H1 (cell line): ENCODE measurements around the gene CAPN7.

Experiments
- CREB1 ChIP-seq: IDR thresholded peaks from 2 replicates; pipeline ENCODE4 v1.6.1; 2012; ENCODE audit warnings: inconsistent platforms
- EZH2 ChIP-seq: fragments of 200-600 bp; sonication (generic); IDR thresholded peaks from 2 replicates; pipeline ENCODE4 v1.7.1; 2012; ENCODE audit warnings: low read depth, mild to moderate bottlenecking, moderate library complexity, low read length, inconsistent platforms; ENCODE audit not compliant: severe bottlenecking
- JUN ChIP-seq: IDR thresholded peaks from 2 replicates; pipeline ENCODE4 v1.6.1; 2011; ENCODE audit warnings: low read depth, mild to moderate bottlenecking, improper control_type of control experiment, low read length
- KDM1A ChIP-seq: fragments of 200-600, 300-600 bp; sonication (generic); IDR thresholded peaks from 2 replicates; pipeline ENCODE4 v1.7.1; 2016; ENCODE audit warnings: mild to moderate bottlenecking, low read length, borderline replicate concordance
- MAX ChIP-seq: IDR thresholded peaks from 2 replicates; pipeline ENCODE4 v1.6.1; 2012; ENCODE audit warnings: inconsistent platforms
- POLR2A ChIP-seq, 2 experiments: IDR thresholded peaks; 1 replicate in 1 of 2; 2 replicates in 1 of 2; pipeline ENCODE4 v1.6.1; 2011; ENCODE audit warnings: low read depth in 2 of 2, low read length in 2 of 2, mild to moderate bottlenecking in 2 of 2; ENCODE audit errors: control extremely low read depth in 1 of 2
- POLR2AphosphoS5 ChIP-seq: IDR thresholded peaks from 2 replicates; pipeline ENCODE4 v1.6.1; 2011; ENCODE audit warnings: low read depth, low read length
- RFX5 ChIP-seq: IDR thresholded peaks from 2 replicates; pipeline ENCODE4 v1.6.1; 2011; ENCODE audit warnings: low read depth, low read length, improper control_type of control experiment, borderline replicate concordance
- RNF2 ChIP-seq: fragments of 200-900, 300-1000 bp; sonication (generic); IDR thresholded peaks from 2 replicates; pipeline ENCODE4 v1.7.1; 2016; ENCODE audit warnings: borderline replicate concordance, low read depth, mild to moderate bottlenecking, antibody characterized with exemption, low read length; ENCODE audit not compliant: poor library complexity, severe bottlenecking; ENCODE audit errors: missing control alignments
- RXRA ChIP-seq: IDR thresholded peaks from 2 replicates; pipeline ENCODE4 v1.6.1; 2011; ENCODE audit warnings: low read depth, mild to moderate bottlenecking, low read length, moderate library complexity; ENCODE audit not compliant: insufficient read depth
- SRF ChIP-seq: IDR thresholded peaks from 2 replicates; pipeline ENCODE4 v1.6.1; 2011; ENCODE audit warnings: mild to moderate bottlenecking, low read depth, low read length, moderate library complexity
- TEAD4 ChIP-seq: IDR thresholded peaks from 2 replicates; pipeline ENCODE4 v1.6.1; 2012; ENCODE audit warnings: low read depth, low read length, inconsistent platforms, mixed read lengths
- YY1 ChIP-seq: IDR thresholded peaks from 2 replicates; pipeline ENCODE4 v1.6.1; 2011; ENCODE audit warnings: low read depth, mild to moderate bottlenecking, low read length
- TF ChIP-seq, protein P1 (sequence below), 3 experiments: IDR thresholded peaks; 1 replicate in 2 of 3; 2 replicates in 1 of 3; pipeline versions ENCODE4 v1.5.1 to v1.6.1; 2011; ENCODE audit warnings: low read length in 3 of 3, mild to moderate bottlenecking in 3 of 3, inconsistent platforms in 2 of 3, low read depth in 1 of 3, moderate library complexity in 1 of 3; ENCODE audit not compliant: insufficient read depth in 1 of 3; ENCODE audit errors: control extremely low read depth in 1 of 3

DNA sequence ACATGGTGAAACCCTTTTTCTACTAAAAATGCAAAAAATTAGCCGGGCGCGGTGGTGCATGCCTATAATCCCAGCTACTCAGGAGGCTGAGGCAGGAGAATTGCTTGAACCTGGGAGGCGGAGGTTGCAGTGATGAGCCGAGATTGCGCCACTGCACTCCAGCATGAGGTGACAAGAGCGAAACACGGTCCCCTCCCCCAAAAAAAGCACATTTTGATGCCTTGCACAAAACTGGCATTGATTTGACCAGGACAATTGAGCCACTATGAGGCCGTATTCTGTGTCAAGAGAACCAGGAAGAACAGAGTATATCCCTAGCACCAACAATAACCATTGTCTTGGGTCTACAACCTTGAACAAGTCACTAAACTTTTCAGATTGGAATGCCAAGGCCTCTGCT, 75.8 kb downstream of the CAPN7 start:
- TF ChIP-seq EZH2 (no peak), RXRA (no peak), TEAD4 (no peak), JUN (no peak), KDM1A (no peak), POLR2AphosphoS5 (no peak), RFX5 (no peak), YY1 (no peak), MAX (no peak), POLR2A (IDR thresholded peaks at IDR 0.05; ENCODE audit: control extremely low read depth in 1 of 2, low read depth in 2 of 2, low read length in 2 of 2) (no peak), RNF2 (no peak), CREB1 (no peak), SRF (no peak)
- TF ChIP-seq, protein P1, sequence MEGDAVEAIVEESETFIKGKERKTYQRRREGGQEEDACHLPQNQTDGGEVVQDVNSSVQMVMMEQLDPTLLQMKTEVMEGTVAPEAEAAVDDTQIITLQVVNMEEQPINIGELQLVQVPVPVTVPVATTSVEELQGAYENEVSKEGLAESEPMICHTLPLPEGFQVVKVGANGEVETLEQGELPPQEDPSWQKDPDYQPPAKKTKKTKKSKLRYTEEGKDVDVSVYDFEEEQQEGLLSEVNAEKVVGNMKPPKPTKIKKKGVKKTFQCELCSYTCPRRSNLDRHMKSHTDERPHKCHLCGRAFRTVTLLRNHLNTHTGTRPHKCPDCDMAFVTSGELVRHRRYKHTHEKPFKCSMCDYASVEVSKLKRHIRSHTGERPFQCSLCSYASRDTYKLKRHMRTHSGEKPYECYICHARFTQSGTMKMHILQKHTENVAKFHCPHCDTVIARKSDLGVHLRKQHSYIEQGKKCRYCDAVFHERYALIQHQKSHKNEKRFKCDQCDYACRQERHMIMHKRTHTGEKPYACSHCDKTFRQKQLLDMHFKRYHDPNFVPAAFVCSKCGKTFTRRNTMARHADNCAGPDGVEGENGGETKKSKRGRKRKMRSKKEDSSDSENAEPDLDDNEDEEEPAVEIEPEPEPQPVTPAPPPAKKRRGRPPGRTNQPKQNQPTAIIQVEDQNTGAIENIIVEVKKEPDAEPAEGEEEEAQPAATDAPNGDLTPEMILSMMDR (IDR thresholded peaks at IDR 0.05; ENCODE audit: control extremely low read depth in 1 of 3, insufficient read depth in 1 of 3, low read depth in 1 of 3, low read length in 3 of 3) = no peak
